Endothelial cell of umbilical vein (primary cell): ENCODE measurements around the gene STIM1. TPM values are rescaled to one million over a fixed set of nuclear protein-coding genes. Genes with fewer than 3 reads are reported as not detected.

Experiments used
- BruUV-seq: library from RNA; stranded (reverse); fragments of 400-500 nt; replicated peaks from 2 replicates; lab custom pipeline; 2021; lab: Mats Ljungman, UMichigan
- CTCF ChIA-PET: fragments of 300-600, 350-600 bp; sonication (Branson Sonifier 250); formaldehyde crosslinking; loops from one replicate; lab custom pipeline; 2021; ENCODE audit warnings: antibody characterized with exemption, inconsistent platforms; lab: Charles Lee
- POLR2A ChIA-PET: fragments of 300-600, 350-600 bp; sonication (Branson Sonifier 250); formaldehyde crosslinking; loops from one replicate; lab custom pipeline; 2021; ENCODE audit warnings: antibody characterized with exemption, inconsistent platforms; lab: Charles Lee
- DNase-seq: peaks from one replicate; pipeline ENCODE4 v3.0.0-alpha.2; 2011; ENCODE audit warnings: low read depth, low spot score
- FAIRE-seq: peaks from 2 replicates; lab custom pipeline; 2011; peaks lifted over from hg19 to GRCh38; lab: Jason Lieb, UNC
- H2AFZ ChIP-seq: 2 replicates; pipeline ENCODE4 v1.6.0; 2012; ENCODE audit warnings: low read depth, low read length, control low read depth, inconsistent platforms
- H3K27ac ChIP-seq: 2 replicates; pipeline ENCODE4 v1.5.1; 2011; ENCODE audit warnings: low read depth, mild to moderate bottlenecking, control low read depth, low read length, moderate library complexity; ENCODE audit not compliant: insufficient read depth
- H3K27me3 ChIP-seq, 2 experiments: 2 replicates each; pipeline versions ENCODE4 v1.6.0 to v1.6.1; 2011; ENCODE audit warnings: low read length in 2 of 2, mixed read lengths in 1 of 2; ENCODE audit not compliant: control insufficient read depth in 2 of 2, insufficient read depth in 2 of 2
- H3K36me3 ChIP-seq, 2 experiments: 2 replicates in 1 of 2; 3 replicates in 1 of 2; pipeline ENCODE4 v1.5.1; 2011; ENCODE audit warnings: low read length in 2 of 2, mild to moderate bottlenecking in 1 of 2, moderate library complexity in 1 of 2; ENCODE audit not compliant: control insufficient read depth in 2 of 2, insufficient read depth in 2 of 2; ENCODE audit errors: extremely low read depth in 1 of 2
- H3K4me1 ChIP-seq: 3 replicates; pipeline ENCODE4 v1.5.1; 2011; ENCODE audit warnings: mild to moderate bottlenecking, low read length; ENCODE audit not compliant: control insufficient read depth, insufficient read depth; ENCODE audit errors: extremely low read depth
- H3K4me2 ChIP-seq: 2 replicates; pipeline ENCODE4 v1.6.1; 2011; ENCODE audit warnings: low read length, control low read depth, mixed read lengths; ENCODE audit not compliant: insufficient read depth
- H3K4me3 ChIP-seq, 3 experiments: fragments of 200-600 bp in 1 of 3; sonication (generic), shearing (Covaris generic) in 1 of 3; replicated peaks in 1 of 3; 2 replicates each; pipeline ENCODE4 v1.5.1; 2011 to 2016; ENCODE audit warnings: control low read depth in 3 of 3, low read length in 3 of 3, mild to moderate bottlenecking in 2 of 3, inconsistent platforms in 1 of 3, low read depth in 1 of 3, moderate library complexity in 1 of 3; ENCODE audit not compliant: insufficient read depth in 1 of 3
- H3K79me2 ChIP-seq: 2 replicates; pipeline ENCODE4 v1.6.0; 2012; ENCODE audit warnings: low read length, inconsistent platforms; ENCODE audit not compliant: control insufficient read depth, insufficient read depth
- H3K9ac ChIP-seq: replicated peaks from 2 replicates; pipeline ENCODE3; 2011; ENCODE audit warnings: low read length, control low read depth; ENCODE audit not compliant: insufficient read depth; ENCODE audit errors: extremely low read depth
- H3K9me1 ChIP-seq: replicated peaks from 3 replicates; pipeline ENCODE4 v1.6.0; 2011; ENCODE audit warnings: mild to moderate bottlenecking, low read length; ENCODE audit not compliant: control insufficient read depth, insufficient read depth; ENCODE audit errors: extremely low read depth
- H3K9me3 ChIP-seq: replicated peaks from 2 replicates; pipeline ENCODE4 v1.5.1; 2012; ENCODE audit warnings: low read length, inconsistent platforms; ENCODE audit not compliant: control insufficient read depth, insufficient read depth
- H4K20me1 ChIP-seq: replicated peaks from 2 replicates; pipeline ENCODE3; 2011; ENCODE audit warnings: mild to moderate bottlenecking, low read length; ENCODE audit not compliant: control insufficient read depth, insufficient read depth; ENCODE audit errors: extremely low read depth
- EZH2 ChIP-seq: IDR thresholded peaks from 2 replicates; pipeline ENCODE4 v1.6.1; 2012; ENCODE audit warnings: borderline replicate concordance, low read depth, mild to moderate bottlenecking, moderate library complexity, low read length, inconsistent platforms; ENCODE audit not compliant: severe bottlenecking
- GATA2 ChIP-seq: IDR thresholded peaks from 2 replicates; pipeline ENCODE4 v1.7.0; 2011; ENCODE audit warnings: low read depth, mild to moderate bottlenecking, moderate library complexity, mixed read lengths, low read length; ENCODE audit not compliant: insufficient read length, insufficient read depth
- JUN ChIP-seq: IDR thresholded peaks from 2 replicates; pipeline ENCODE4 v1.6.1; 2011; ENCODE audit warnings: borderline replicate concordance, low read depth; ENCODE audit not compliant: insufficient read length, insufficient read depth
- MYC ChIP-seq: IDR thresholded peaks from one replicate; pipeline ENCODE4 v1.6.1; 2011; ENCODE audit warnings: mild to moderate bottlenecking, low read depth, low read length
- POLR2A ChIP-seq: IDR thresholded peaks from 2 replicates; pipeline ENCODE4 v1.6.1; 2012; ENCODE audit warnings: low read depth, mild to moderate bottlenecking, control low read depth, low read length
- dilution Hi-C: fragments of 300-500 bp; cut with MboI; formaldehyde crosslinking; loops from one replicate; pipeline ENCODE4 v1.15.0; 2019; ENCODE audit warnings: low sequenced_read_pairs; ENCODE audit not compliant: extremely low pct_ligation_motif_present
- intact Hi-C: fragments of 100-400 bp; cut with micrococcal nuclease; formaldehyde crosslinking; loops from one replicate; pipeline ENCODE4 v1.10.0; 2022
- polyA plus RNA-seq, 4 experiments: library from polyadenylated mRNA; depleted of rRNA in 3 of 4; stranded (reverse) in 3 of 4; unstranded in 1 of 4; fragments of >200 nt; gene quantifications; 2 replicates each; pipeline versions ENCODE4 v1.2.1 to v1.2.3, GENCODE V29; 2011 to 2012; ENCODE audit warnings: missing spikeins in 1 of 4
- total RNA-seq: library from RNA; stranded (reverse); gene quantifications from 2 replicates; pipeline ENCODE4 v1.2.3, GENCODE V29; 2021
- TF ChIP-seq, protein P1 (sequence below): IDR thresholded peaks from 2 replicates; pipeline ENCODE4 v1.6.1; 2011; ENCODE audit not compliant: insufficient read depth, insufficient read length
- TF ChIP-seq, protein P2 (sequence below), 2 donors: IDR thresholded peaks; 1 replicate in 1 of 2; 2 replicates in 1 of 2; pipeline ENCODE4 v1.5.1; 2011; ENCODE audit warnings: low read length in 2 of 2, mild to moderate bottlenecking in 2 of 2, moderate library complexity in 2 of 2, control low read depth in 1 of 2, inconsistent platforms in 1 of 2, low read depth in 1 of 2; ENCODE audit not compliant: insufficient read depth in 1 of 2; ENCODE audit errors: extremely low read depth in 1 of 2

Gene STIM1
- total and polyA plus RNA-seq, 2 donors (not counting 3 experiments of a cell fraction or from before 2014, with no cell fraction given), result 32.7 to 33.4 TPM

DNA sequence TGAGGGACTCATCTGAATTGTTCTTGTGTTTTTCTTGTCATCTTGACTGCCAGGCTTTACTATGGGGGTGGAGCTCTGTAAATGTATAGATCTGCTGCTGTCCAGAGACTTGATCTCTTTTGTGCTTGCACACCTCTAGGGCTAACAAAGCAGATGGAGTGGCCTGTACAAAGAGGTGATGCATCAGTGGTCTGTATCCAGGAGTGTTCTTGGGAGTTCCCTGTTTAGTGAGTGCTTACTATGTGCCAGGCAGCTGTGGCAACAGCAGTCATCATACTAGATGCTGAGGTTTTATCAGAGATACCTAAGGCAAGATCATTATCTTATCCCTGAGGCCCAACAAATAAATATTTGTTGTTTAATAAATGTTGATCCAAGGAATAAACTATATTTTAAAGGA is 33.4 kb downstream of the STIM1 start:
- TF ChIP-seq, protein P1, sequence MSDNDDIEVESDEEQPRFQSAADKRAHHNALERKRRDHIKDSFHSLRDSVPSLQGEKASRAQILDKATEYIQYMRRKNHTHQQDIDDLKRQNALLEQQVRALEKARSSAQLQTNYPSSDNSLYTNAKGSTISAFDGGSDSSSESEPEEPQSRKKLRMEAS, result no peak
- H3K4me2 ChIP-seq, result no peak overlapping the region
- dilution Hi-C loops, result no loop called here
- intact Hi-C loops, result no loop called here
- H3K9me1 ChIP-seq, result no peaks in the 10 kb centered on the region
- H2AFZ ChIP-seq, result no peak overlapping the region
- H3K4me3 ChIP-seq, result no peak overlapping the region
- peaks cover 11% of the 10 kb centered on the region for H3K4me1 ChIP-seq
- POLR2A ChIA-PET, result no interaction called here
- no peaks in the 10 kb centered on the region for H3K36me3 ChIP-seq
- H3K27ac ChIP-seq, result no peak overlapping the region
- no TSS peak for BruUV-seq
- peaks cover 3% of the 10 kb centered on the region for H3K79me2 ChIP-seq
- FAIRE-seq, result no peak
- DNase-seq, result no peak
- no peaks in the 10 kb centered on the region for H3K9me3 ChIP-seq
- CTCF ChIA-PET, result interaction anchor here (1.4 to 1.5 kb wide), 2 partner anchors 34 to 167 kb away, joined by 3 to 6 read pairs; no protein-coding TSS in a partner anchor
- H3K9ac ChIP-seq, result no peak overlapping the region
- no peaks in the 10 kb centered on the region for H4K20me1 ChIP-seq
- no peaks in the 10 kb centered on the region for H3K27me3 ChIP-seq

DNA sequence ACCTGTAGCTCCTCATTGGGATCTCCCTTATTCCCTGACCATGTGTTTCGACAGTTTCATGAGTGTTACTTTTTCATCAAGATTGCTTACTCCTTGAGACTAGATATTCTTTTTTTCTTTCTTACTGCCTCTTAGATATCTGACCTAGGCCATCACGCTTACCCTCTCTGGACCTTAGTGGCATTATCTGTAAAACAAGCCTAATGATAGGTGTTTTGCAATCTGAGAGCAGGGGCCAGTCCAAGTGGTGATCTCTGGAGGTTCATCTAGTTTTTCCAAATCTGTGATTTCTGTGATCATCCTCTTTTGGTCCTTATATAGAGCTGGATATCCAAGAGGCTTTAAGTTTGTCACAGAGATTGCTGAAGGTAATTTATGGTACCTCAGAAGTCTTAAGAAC is 34.5 kb downstream of the STIM1 start:
- peak; percentile 12 for FAIRE-seq
- no peak for DNase-seq
- ChIA-PET POLR2A (no interaction called here), CTCF (interaction anchor here (1.0 to 1.9 kb wide), 7 partner anchors 9 to 166 kb away, joined by 3 to 9 read pairs (median 3); partner anchors contain the start of gene STIM1)
- Histone ChIP-seq H3K27me3 (no peaks in the 10 kb centered on the region), H3K4me3 (no peak overlapping the region), H3K9me3 (no peaks in the 10 kb centered on the region), H3K79me2 (no peaks in the 10 kb centered on the region), H3K4me2 (no peak overlapping the region), H3K9me1 (no peaks in the 10 kb centered on the region), H3K9ac (no peak overlapping the region), H3K36me3 (no peaks in the 10 kb centered on the region), H3K4me1 (peaks cover 15% of the 10 kb centered on the region), H3K27ac (no peak overlapping the region), H4K20me1 (no peaks in the 10 kb centered on the region), H2AFZ (no peak overlapping the region)
- TF ChIP-seq, protein P2, sequence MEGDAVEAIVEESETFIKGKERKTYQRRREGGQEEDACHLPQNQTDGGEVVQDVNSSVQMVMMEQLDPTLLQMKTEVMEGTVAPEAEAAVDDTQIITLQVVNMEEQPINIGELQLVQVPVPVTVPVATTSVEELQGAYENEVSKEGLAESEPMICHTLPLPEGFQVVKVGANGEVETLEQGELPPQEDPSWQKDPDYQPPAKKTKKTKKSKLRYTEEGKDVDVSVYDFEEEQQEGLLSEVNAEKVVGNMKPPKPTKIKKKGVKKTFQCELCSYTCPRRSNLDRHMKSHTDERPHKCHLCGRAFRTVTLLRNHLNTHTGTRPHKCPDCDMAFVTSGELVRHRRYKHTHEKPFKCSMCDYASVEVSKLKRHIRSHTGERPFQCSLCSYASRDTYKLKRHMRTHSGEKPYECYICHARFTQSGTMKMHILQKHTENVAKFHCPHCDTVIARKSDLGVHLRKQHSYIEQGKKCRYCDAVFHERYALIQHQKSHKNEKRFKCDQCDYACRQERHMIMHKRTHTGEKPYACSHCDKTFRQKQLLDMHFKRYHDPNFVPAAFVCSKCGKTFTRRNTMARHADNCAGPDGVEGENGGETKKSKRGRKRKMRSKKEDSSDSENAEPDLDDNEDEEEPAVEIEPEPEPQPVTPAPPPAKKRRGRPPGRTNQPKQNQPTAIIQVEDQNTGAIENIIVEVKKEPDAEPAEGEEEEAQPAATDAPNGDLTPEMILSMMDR (IDR thresholded peaks at IDR 0.05; ENCODE audit: extremely low read depth in 1 of 2, insufficient read depth in 1 of 2, low read depth in 1 of 2, low read length in 2 of 2), result no peak
- no peak for TF ChIP-seq MYC
- no peak for TF ChIP-seq POLR2A
- TF ChIP-seq GATA2, result no peak
- TF ChIP-seq, protein P1, result no peak
- no peak for TF ChIP-seq EZH2
- no peak for TF ChIP-seq JUN
- intact Hi-C loops, result no loop called here
- dilution Hi-C loops, result no loop called here
- no TSS peak for BruUV-seq
